Measurements from ENCODE around the gene C2CD2.

Gene C2CD2

DNA sequence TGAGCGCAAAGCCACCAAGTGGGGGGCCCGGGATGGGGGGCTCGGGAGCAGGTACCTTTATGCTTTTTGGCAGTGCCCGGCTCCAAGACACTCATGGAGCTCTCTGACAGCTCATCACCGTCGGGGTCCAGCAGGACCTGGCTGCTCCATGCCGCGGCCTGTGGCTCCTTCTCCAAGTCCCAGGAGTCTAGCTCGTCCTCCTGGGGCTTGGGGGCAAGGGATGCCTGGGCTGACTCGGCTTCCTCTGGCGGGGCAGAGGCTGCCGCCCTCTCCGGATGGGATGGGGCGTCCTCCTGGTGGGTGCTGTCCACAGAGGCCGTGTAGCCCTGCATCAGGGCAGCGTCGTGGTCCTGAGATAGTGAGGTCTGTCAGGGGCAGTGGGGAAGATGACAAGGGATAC lies 54.8 kb downstream of the C2CD2 start:
- TF ChIP-seq, protein P1, sequence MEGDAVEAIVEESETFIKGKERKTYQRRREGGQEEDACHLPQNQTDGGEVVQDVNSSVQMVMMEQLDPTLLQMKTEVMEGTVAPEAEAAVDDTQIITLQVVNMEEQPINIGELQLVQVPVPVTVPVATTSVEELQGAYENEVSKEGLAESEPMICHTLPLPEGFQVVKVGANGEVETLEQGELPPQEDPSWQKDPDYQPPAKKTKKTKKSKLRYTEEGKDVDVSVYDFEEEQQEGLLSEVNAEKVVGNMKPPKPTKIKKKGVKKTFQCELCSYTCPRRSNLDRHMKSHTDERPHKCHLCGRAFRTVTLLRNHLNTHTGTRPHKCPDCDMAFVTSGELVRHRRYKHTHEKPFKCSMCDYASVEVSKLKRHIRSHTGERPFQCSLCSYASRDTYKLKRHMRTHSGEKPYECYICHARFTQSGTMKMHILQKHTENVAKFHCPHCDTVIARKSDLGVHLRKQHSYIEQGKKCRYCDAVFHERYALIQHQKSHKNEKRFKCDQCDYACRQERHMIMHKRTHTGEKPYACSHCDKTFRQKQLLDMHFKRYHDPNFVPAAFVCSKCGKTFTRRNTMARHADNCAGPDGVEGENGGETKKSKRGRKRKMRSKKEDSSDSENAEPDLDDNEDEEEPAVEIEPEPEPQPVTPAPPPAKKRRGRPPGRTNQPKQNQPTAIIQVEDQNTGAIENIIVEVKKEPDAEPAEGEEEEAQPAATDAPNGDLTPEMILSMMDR (IDR thresholded peaks at IDR 0.05; ENCODE audit: low read depth, low read length): no peak

DNA sequence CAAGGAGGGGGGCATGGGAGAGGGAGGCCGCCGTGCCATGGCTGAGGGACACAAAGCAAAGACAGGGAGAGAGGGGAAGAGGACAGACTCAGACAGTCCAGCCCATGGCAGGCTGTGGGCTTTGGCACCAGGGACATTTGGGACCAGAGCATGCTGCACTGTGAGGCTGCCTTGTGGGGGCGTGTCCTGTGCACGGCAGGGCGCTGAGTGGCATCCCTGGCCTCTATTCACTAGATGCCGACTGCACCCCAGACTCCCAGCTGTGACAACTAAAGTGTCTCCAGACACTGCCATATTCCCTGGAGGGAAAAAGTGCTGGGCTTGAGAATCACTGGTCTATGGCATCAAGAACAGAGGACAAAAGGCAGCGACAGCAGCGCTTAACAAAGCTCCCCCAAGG lies 56.1 kb downstream of the C2CD2 start:
- H3K4me3 ChIP-seq (ENCODE audit: low read depth, low read length): no peak overlapping the region
- TF ChIP-seq, protein P1 (IDR thresholded peaks at IDR 0.05; ENCODE audit: low read depth, low read length): no peak

More for the DNA sequence above, 54.8 kb downstream of the C2CD2 start:
- no peak overlapping the region for H3K4me3 ChIP-seq (ENCODE audit: low read depth, low read length)

DNA sequence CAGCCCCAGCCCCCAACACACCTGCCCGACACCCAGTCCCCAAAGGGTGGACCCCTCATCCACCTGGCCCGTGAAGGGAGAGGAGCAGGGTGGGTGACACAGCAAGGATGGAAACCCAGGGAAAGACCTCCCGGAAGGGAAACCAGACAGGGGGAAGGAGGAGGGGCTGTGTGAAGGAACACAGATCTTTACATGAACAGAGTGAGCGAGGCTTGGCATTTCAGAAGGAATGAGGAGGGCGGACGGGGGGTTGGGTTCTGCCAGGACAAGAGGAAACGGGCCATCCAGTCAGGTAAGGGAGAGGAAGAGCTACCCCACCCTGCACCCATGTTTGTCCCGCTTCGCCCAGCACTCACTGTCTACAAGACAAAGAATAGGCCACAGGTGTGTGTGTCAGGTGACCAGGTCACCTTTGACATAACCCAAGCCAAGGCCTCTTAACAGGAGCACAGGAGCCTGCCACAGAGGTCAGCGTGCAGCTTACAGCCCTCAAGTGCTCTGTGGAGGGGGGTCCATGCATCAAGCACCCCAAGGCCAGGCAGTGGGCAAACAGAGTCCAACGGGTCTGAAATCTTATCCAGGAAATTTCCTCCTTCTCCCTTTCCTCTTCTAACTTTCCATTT lies 56.7 kb downstream of the C2CD2 start:
- TF ChIP-seq, protein P1 (IDR thresholded peaks at IDR 0.05; ENCODE audit: low read depth, low read length): no peak
- no peak overlapping the region for H3K4me3 ChIP-seq (ENCODE audit: low read depth, low read length)

DNA sequence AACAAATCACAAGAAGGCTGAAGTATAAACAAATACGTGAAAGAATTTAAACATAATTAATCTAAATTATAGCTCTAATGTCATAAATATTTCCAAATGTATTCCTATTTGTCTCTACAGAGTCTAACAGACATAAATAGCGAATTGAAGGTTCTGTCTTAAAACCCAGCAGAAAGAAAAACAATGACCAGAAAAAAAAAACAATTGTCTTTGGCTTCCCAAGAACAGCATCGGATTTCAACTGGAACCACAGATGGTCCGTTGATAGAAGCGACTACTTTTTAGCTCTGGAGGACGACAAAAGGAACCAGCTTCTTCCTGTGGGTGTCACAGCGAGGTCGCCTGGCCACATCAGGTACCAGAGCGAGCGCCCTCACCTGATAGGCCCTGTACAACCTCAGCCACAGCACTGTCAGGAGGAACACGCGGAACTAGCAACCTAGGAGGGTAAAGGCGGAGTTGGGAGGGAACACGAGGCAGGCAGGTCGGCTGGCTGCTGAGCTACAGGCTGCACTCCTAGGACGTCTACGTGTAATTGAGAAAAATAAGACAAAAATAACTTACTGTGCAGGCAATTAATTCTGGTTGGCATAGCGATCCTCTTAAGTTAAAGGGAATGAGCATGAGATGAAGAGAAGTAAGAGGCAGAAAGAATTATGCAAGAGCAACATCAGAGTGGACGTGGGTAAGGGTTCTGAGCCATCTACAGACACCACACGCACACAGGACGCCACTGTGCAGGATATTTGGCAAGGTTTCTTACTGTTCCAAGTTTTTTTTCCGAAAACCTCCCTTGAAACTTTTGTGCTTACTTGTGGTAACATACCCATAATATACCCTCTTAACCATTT lies 58.0 kb downstream of the C2CD2 start:
- H3K4me3 ChIP-seq (ENCODE audit: low read depth, low read length): no peak overlapping the region
- TF ChIP-seq, protein P1 (IDR thresholded peaks at IDR 0.05; ENCODE audit: low read depth, low read length): no peak

DNA sequence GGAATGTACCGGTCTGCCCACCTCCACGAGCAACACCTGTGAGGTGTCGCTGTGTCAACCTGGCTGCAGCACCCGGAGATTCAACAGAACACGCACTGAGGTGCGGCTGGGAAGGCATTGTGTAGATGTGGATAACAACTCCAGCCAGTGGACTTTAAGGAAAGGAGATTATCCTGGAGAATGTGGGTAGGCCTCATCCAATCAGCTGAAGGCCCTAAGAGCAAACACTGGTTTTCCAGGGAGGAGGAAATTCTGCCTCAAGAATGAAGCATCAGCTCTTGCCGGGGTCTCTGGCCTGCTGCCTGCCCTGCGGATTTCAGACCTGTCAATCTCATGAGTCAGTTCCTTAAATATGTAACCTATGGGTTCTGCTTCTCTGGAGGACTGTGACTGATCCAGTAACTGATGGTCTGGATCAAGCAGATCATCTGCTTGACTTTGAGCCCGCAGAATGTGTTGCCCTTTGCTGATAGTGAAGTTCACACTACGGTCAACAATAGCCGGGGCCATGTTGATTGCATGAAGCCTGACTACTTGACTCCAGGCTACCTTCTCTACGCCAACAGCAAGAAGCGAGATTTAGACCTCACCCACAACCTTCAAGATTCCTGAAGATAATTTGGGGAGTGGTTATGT lies 58.8 kb downstream of the C2CD2 start:
- H3K4me3 ChIP-seq (ENCODE audit: low read depth, low read length): no peak overlapping the region
- TF ChIP-seq, protein P1 (IDR thresholded peaks at IDR 0.05; ENCODE audit: low read depth, low read length): no peak

DNA sequence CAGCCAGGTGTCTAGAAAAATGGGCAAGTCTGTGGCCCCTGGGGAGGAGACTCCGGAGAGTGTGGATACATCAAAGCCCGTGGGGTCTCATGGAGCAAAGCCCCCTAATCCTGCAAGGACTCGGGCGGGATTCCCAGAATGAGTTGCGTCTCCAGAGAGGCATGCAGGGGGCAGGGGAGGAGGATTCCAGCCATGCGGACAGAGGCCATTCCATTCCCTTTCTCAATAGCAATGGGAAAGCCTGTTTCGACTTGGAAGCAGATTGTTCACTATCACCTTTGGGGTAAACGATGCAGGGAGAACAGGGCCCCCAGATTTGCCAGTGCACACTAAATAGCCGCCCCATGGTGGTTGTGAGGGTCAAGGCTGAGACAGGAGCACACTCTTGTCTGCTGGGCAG lies 59.3 kb downstream of the C2CD2 start:
- TF ChIP-seq, protein P1 (IDR thresholded peaks at IDR 0.05; ENCODE audit: low read depth, low read length): no peak
- H3K4me3 ChIP-seq (ENCODE audit: low read depth, low read length): no peak overlapping the region

DNA sequence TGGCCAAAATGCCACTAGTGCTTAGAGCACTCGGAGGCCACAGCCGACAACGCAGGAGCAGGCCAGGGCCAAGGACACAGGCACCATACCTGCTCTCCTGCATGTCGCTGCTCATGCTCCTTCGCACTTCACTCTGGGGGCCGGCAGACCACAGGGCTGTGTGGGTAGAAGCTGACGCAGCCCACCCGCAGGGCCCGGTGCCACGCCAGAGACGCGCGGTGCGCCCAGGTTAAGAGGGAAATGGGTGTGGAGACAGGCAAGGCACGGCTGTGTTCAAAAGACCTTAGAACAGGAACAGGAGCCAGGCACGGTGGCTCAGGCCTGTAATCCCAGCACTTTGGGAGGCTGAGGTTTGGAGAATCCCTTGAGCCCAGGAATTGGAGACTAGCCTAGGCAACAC lies 61.1 kb downstream of the C2CD2 start:
- no peak overlapping the region for H3K4me3 ChIP-seq (ENCODE audit: low read depth, low read length)
- TF ChIP-seq, protein P1 (IDR thresholded peaks at IDR 0.05; ENCODE audit: low read depth, low read length): no peak

Measured in WI38 (cell line).